WERI-Rb-1 (cell line): ENCODE data around the gene SNX5.

Experiments
- DNase-seq: peaks from one replicate; pipeline ENCODE4 v3.0.0-alpha.2; 2020
- H3K27ac ChIP-seq: fragments of 250-450 bp; sonication (Bioruptor Pico); 2 replicates; pipeline ENCODE4 v1.5.1; 2020; ENCODE audit warnings: mild to moderate bottlenecking, moderate library complexity
- H3K27me3 ChIP-seq: fragments of 250-450 bp; sonication (Bioruptor Pico); 2 replicates; pipeline ENCODE4 v1.5.1; 2021; ENCODE audit warnings: mild to moderate bottlenecking, low read depth, moderate library complexity; ENCODE audit not compliant: insufficient read depth, severe bottlenecking
- H3K36me3 ChIP-seq: fragments of 250-450 bp; sonication (Bioruptor Pico); 2 replicates; pipeline ENCODE4 v1.5.1; 2020; ENCODE audit warnings: mild to moderate bottlenecking, moderate library complexity
- H3K4me3 ChIP-seq: 2 replicates; pipeline ENCODE4 v1.5.1; 2011; ENCODE audit warnings: low read depth, mild to moderate bottlenecking, control low read depth, low read length
- H3K9me3 ChIP-seq: fragments of 250-450 bp; sonication (Bioruptor Pico); 2 replicates; pipeline ENCODE4 v1.5.1; 2021; ENCODE audit warnings: mild to moderate bottlenecking, moderate library complexity; ENCODE audit not compliant: severe bottlenecking
- TF ChIP-seq, protein P1 (sequence below): IDR thresholded peaks from 2 replicates; pipeline ENCODE4 v1.5.1; 2011; ENCODE audit warnings: low read depth, mild to moderate bottlenecking, control low read depth, inconsistent platforms, low read length

Gene SNX5

DNA sequence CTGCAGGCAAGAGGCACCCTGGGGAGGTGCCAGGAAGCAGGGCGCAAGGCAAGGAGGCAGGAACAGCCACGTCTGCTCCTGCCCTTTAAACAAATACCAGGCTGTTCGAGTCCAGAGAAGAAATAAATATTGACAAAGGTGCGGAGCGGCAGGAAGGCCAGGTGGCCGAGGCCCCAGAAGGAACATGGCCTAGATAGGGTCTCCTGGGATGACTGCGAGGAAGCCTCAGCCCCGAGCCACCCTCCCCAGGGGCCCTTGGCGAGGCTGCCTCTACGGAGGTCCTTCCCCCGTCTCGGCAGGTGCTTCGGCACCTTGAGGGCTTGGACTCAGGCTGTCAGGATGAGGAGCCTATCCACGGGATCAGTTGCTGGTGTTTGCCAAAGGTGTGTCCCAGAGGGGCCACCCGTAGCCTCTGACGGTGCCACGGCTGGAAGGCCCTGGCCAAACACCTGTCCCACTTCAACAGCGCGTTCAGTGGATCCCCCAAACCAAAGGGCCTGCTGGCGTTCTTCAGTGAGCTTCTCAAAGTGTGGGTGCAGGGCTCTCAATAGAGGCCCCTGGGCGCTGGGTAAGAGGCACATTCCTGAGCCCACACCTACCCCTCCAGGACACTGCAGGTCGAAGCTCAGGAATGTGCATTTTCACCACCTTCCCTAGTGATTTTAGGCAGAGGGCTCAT lies 39.8 kb downstream of the SNX5 start:
- TF ChIP-seq, protein P1, sequence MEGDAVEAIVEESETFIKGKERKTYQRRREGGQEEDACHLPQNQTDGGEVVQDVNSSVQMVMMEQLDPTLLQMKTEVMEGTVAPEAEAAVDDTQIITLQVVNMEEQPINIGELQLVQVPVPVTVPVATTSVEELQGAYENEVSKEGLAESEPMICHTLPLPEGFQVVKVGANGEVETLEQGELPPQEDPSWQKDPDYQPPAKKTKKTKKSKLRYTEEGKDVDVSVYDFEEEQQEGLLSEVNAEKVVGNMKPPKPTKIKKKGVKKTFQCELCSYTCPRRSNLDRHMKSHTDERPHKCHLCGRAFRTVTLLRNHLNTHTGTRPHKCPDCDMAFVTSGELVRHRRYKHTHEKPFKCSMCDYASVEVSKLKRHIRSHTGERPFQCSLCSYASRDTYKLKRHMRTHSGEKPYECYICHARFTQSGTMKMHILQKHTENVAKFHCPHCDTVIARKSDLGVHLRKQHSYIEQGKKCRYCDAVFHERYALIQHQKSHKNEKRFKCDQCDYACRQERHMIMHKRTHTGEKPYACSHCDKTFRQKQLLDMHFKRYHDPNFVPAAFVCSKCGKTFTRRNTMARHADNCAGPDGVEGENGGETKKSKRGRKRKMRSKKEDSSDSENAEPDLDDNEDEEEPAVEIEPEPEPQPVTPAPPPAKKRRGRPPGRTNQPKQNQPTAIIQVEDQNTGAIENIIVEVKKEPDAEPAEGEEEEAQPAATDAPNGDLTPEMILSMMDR = no peak
- no peak overlapping the region for H3K4me3 ChIP-seq
- no peaks in the 10 kb centered on the region for H3K27me3 ChIP-seq
- DNase-seq = no peak
- no peak overlapping the region for H3K27ac ChIP-seq
- no peaks in the 10 kb centered on the region for H3K9me3 ChIP-seq
- no peaks in the 10 kb centered on the region for H3K36me3 ChIP-seq

DNA sequence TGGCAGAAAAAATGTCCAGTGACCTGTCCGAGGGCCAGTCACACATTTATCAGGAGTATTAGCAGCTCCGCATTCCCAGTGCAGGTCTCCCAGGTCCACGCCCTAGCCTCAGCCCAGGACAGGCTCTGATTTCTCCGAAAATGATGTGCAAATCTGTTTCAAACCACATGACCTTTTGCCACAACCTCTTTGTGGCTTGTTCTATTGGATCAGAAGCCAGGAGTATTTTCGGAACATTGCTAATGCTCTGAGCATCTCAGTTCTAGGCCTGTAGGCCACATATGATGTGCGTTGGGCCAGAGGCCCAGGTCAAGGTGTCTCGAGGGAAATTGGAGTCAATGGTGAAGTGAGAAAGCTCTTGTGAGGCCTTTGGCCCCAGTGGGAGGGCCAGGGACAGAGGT lies 40.4 kb downstream of the SNX5 start:
- H3K27me3 ChIP-seq = no peaks in the 10 kb centered on the region
- no peak overlapping the region for H3K4me3 ChIP-seq
- TF ChIP-seq, protein P1 = no peak
- H3K27ac ChIP-seq = no peak overlapping the region
- H3K9me3 ChIP-seq = no peaks in the 10 kb centered on the region
- DNase-seq = no peak
- H3K36me3 ChIP-seq = no peaks in the 10 kb centered on the region

DNA sequence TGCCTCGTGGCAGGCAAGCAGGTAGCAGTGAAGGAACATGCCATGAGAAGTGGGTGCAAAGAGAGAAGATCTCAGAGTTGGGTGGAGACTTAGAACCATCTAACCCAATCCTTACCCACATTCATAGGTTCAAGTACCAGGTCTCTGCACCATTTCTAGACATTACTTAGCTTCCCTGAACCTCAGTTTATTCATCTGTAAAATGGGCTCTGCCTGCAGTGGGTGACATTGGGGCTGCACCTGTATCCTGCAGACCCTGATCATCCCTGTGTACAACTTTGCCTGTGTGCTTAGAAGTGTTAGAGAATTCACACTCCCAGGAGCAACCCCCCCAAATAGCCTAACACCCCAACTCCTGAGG lies 42.7 kb downstream of the SNX5 start:
- no peaks in the 10 kb centered on the region for H3K9me3 ChIP-seq
- H3K27ac ChIP-seq = peak overlapping the region; percentile 72
- H3K36me3 ChIP-seq = no peaks in the 10 kb centered on the region
- no peaks in the 10 kb centered on the region for H3K27me3 ChIP-seq
- peak overlapping the region; percentile 2; the same call in 1 of the 2 replicates for H3K4me3 ChIP-seq
- TF ChIP-seq, protein P1 = no peak
- no peak for DNase-seq

DNA sequence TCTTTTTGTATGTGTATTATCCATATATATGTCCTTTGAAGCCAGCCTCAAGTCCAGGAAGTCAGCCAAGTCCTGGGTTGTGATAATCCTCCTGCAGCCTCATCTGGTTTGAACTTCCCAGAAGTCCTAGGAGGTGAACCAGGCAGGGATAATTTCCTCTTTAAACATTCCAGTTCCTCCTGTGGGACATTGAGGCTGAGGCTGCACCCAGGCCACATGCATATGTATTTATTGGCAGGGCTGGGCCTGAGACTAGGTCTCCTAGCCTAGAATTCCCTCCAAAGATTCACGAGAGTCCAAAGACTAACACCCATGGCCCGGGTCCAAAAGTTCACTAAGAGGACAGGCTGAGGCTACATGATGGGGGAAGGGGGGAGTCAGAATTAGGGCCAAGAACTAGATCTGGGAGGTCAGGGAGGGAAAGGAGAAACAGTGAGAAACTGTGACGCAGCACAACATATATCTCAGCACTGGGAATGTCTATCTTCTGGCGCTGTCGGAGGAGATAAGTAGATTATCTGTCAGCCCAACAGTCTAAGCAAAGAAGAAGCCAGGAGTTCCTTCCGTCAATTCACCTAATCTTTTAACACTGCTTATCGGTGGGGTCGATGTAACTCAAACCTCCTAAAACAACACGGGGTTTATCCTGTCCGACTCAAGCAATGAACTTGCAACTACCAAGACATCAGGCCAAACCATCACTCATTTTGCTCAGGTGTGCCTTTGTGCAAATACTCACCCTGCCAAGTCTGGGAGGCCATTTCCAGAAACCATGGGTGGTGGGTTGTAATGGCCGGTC lies 43.3 kb downstream of the SNX5 start:
- H3K27ac ChIP-seq = peak overlapping the region; percentile 72
- TF ChIP-seq, protein P1 = no peak
- H3K9me3 ChIP-seq = no peaks in the 10 kb centered on the region
- H3K36me3 ChIP-seq = no peaks in the 10 kb centered on the region
- peak overlapping the region; percentile 2; the same call in 1 of the 2 replicates for H3K4me3 ChIP-seq
- no peaks in the 10 kb centered on the region for H3K27me3 ChIP-seq
- DNase-seq = peak; percentile 48

DNA sequence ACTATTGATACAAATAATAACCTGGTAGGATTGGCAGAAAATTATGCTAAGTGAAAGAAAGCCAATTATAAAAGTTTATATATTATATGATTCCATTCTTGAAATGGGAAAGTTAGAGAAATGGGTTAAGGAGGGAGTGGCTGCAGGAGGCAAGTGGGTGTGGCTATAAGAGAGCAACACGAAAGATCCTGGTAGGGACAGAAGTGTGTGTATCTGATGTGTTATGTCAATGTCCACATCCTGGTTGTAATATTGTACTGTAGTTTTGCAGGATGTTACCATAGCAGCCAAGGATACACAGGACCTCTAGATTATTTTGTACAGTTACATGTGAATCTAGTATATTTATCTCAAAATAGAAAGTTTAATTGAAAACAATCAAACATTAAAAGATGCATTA lies 46.8 kb downstream of the SNX5 start:
- Histone ChIP-seq H3K27ac (no peak overlapping the region), H3K27me3 (no peaks in the 10 kb centered on the region), H3K36me3 (no peaks in the 10 kb centered on the region), H3K4me3 (no peak overlapping the region), H3K9me3 (no peaks in the 10 kb centered on the region)
- no peak for DNase-seq
- TF ChIP-seq, protein P1 = no peak

DNA sequence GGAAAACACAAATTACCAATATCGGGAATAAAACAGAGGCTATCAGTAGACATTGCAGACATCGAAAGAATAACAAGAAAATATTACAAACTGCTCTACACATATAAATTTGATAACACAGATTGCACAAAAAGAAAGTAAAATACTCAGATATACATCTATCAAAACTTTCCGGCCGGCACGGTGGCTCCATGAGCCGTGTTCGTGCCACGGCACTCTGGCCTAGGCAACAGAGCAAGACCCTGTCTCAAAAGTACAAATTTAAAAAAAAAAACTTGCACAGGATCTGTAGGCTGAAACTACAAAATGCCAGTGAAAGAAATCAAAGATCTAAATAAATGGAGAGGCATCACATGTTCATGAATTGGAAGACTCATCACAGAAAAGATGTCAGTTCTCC lies 49.4 kb downstream of the SNX5 start:
- no peak for DNase-seq
- H3K27ac ChIP-seq = no peak overlapping the region
- H3K27me3 ChIP-seq = no peaks in the 10 kb centered on the region
- TF ChIP-seq, protein P1 = no peak
- no peaks in the 10 kb centered on the region for H3K36me3 ChIP-seq
- no peak overlapping the region for H3K4me3 ChIP-seq
- no peaks in the 10 kb centered on the region for H3K9me3 ChIP-seq
